ENCODE results near the gene NCSTN.

- no peak for TF ChIP-seq CTCF (IDR thresholded peaks at IDR 0.05; ENCODE audit: low read depth, low read length)
- TF ChIP-seq EZH2phosphoT487 (IDR thresholded peaks at IDR 0.05; ENCODE audit: low read depth): no peak
Measured at GRCh38 chr1:160346958-160347357, 3.8 kb downstream of the NCSTN start.

Data from OCI-LY3 (cell line).